Brain microvascular endothelial cell (primary cell): ENCODE results near the gene MUC6.

Experiments
- DNase-seq: peaks from one replicate; pipeline ENCODE4 v3.0.0-alpha.2; 2020
- H3K27ac ChIP-seq: fragments of 250-450 bp; sonication (Bioruptor Pico); 2 replicates; pipeline ENCODE4 v1.5.1; 2020; ENCODE audit warnings: mild to moderate bottlenecking, moderate library complexity
- H3K27me3 ChIP-seq: fragments of 250-450 bp; sonication (Bioruptor Pico); replicated peaks from 2 replicates; pipeline ENCODE4 v1.5.1; 2020; ENCODE audit warnings: mild to moderate bottlenecking
- H3K36me3 ChIP-seq: fragments of 250-450 bp; sonication (Bioruptor Pico); replicated peaks from 2 replicates; pipeline ENCODE4 v1.5.1; 2020; ENCODE audit warnings: mild to moderate bottlenecking
- H3K4me3 ChIP-seq: 2 replicates; pipeline ENCODE4 v1.5.1; 2011; ENCODE audit warnings: low read depth, mild to moderate bottlenecking, control low read depth, low read length, moderate library complexity
- CTCF ChIP-seq: IDR thresholded peaks from 2 replicates; pipeline ENCODE4 v1.5.1; 2011; ENCODE audit warnings: low read depth, mild to moderate bottlenecking, moderate library complexity, low read length, control low read depth, inconsistent platforms; ENCODE audit errors: missing control alignments
- in situ Hi-C: cut with HindIII; loops from 2 replicates; pipeline ENCODE4 v1.10.0; 2017; ENCODE audit warnings: low sequenced_read_pairs, low pct_ligation_motif_present

The MUC6 gene

DNA sequence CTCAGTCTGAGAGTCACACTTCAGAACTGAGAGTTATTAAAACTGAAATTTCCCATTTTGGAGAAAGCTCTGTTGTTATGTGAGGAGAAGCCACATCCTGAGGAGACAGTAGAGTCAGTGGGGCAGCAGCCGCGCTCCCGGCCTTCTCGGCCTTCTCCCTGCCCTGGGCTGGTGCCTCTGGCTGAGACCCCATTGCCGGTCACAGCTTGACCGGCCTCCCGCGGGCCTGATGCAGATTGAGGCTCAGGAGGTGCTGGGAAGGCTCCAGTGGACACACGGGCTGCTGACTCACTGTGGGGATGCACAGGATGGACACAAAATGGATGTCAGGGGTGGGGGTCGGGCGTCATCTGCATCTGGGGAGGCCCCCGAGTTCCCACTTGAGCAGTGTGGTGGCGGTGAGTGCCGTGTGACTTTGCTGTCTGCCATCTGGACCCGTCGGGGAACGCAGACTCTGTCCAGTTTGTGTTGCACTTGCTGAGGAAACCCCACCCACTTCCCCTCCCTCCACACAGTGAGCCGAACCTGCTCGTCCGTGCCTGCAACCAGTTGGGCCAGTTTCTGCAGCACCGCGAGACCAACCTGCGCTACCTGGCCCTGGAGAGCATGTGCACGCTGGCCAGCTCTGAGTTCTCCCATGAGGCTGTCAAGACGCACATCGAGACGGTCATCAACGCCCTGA is 50.1 kb downstream of the MUC6 start:
- no peak overlapping the region for H3K4me3 ChIP-seq
- TF ChIP-seq CTCF: no peak
- H3K27me3 ChIP-seq: no peaks in the 10 kb centered on the region
- peaks cover 47% of the 10 kb centered on the region for H3K36me3 ChIP-seq
- DNase-seq: no peak
- H3K27ac ChIP-seq: no peak overlapping the region
- in situ Hi-C loops: no loop called here

DNA sequence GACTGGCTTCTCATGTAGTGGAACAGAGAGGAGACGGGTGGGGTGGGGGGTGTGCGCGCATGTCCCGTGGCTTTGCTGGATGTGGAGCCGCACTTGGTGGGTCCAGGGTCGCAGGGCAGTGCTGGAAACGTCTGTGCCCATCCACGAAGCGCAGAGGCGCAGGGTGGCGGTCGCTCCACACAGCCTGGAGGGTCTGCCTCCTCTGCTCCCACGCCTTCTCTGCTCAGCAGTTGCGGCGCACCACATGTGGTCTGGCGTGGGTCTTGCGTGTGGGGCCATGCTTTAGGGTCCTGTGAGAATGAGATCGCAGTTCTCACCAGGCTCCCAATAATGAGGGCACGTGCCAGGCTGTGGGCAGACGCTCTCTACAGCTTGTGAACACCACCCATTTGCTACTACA is 50.7 kb downstream of the MUC6 start:
- Histone ChIP-seq H3K27me3 (no peaks in the 10 kb centered on the region), H3K4me3 (no peak overlapping the region), H3K36me3 (peaks cover 51% of the 10 kb centered on the region), H3K27ac (no peak overlapping the region)
- in situ Hi-C loops: no loop called here
- DNase-seq: no peak
- TF ChIP-seq CTCF: no peak

DNA sequence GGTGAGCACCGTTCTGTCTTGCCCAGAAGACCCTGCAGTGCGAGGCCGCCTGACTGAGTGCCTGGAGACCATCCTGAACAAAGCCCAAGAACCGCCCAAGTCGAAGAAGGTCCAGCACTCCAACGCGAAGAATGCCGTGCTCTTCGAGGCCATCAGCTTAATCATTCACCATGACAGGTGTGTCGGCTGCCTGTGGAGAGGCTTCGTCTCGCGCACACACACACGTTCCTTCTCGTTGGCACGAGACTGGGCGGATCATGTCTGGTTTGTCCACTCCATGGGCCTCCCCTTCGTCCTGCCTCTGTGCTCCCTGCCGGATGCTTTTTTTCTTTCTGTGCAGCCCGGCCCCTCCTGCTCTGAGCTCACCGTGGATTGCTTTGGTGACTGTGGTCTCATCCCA is 51.1 kb downstream of the MUC6 start:
- TF ChIP-seq CTCF: no peak
- H3K27ac ChIP-seq: no peak overlapping the region
- in situ Hi-C loops: no loop called here
- H3K36me3 ChIP-seq: peaks cover 55% of the 10 kb centered on the region
- H3K27me3 ChIP-seq: no peaks in the 10 kb centered on the region
- no peak for DNase-seq
- H3K4me3 ChIP-seq: no peak overlapping the region

- TF ChIP-seq CTCF: no peak
- no peak for DNase-seq
- H3K4me3 ChIP-seq: no peak overlapping the region
- H3K36me3 ChIP-seq: peaks cover 49% of the 10 kb centered on the region
- in situ Hi-C loops: no loop called here
- no peaks in the 10 kb centered on the region for H3K27me3 ChIP-seq
- no peak overlapping the region for H3K27ac ChIP-seq
Observed at GRCh38 chr11:984546-984945, 52.0 kb downstream of the MUC6 start.

GRCh38 chr11:981764-982163 is 54.8 kb downstream of the MUC6 start:
- Histone ChIP-seq H3K36me3 (peaks cover 53% of the 10 kb centered on the region), H3K27ac (no peak overlapping the region), H3K4me3 (no peak overlapping the region), H3K27me3 (no peaks in the 10 kb centered on the region)
- DNase-seq: no peak
- no peak for TF ChIP-seq CTCF
- in situ Hi-C loops: no loop called here
